ENCODE results near the gene LRRC57.
A peak's percentile ranks its signal among the peaks of the same experiment; 100 is the strongest.
"Not testable (repeated sequence)": the region's sequence is repeated elsewhere in the genome, so short reads cannot be mapped to it uniquely, and the experiment has no call there.

Gene LRRC57

GRCh38 chr15:42548249-42549031 lies at the start of gene LRRC57, which contains the start of gene HAUS2:
Gene LRRC57, minus strand, starts transcription at chr15:42548793. Its CDS starts 359 bp downstream, at chr15:42548434.
Gene HAUS2, plus strand, starts transcription at chr15:42548838. Its CDS starts 35 bp downstream, at chr15:42548873.
- peak; percentile 83 for DNase-seq (ENCODE audit: low read depth)

- DNase-seq (ENCODE audit: low read depth), result no peak
Observed at GRCh38 chr15:42595626-42596240, 47.1 kb upstream of the LRRC57 start.

GRCh38 chr15:42594095-42594494 lies 45.5 kb upstream of the LRRC57 start:
- no peak for DNase-seq (ENCODE audit: low read depth)

- DNase-seq (ENCODE audit: low read depth), result peak; percentile 17
Observed at GRCh38 chr15:42593143-42593542, 44.5 kb upstream of the LRRC57 start.

- DNase-seq (ENCODE audit: low read depth), result no peak
Observed at GRCh38 chr15:42592716-42593115, 44.1 kb upstream of the LRRC57 start.

- peak; percentile 78 for DNase-seq (ENCODE audit: low read depth)
Observed at GRCh38 chr15:42591238-42591934, 42.8 kb upstream of the LRRC57 start.

GRCh38 chr15:42590619-42591237 lies 42.1 kb upstream of the LRRC57 start:
- DNase-seq (ENCODE audit: low read depth), result no peak

- peak; percentile 25 for DNase-seq (ENCODE audit: low read depth)
Observed at GRCh38 chr15:42584031-42584765, 35.6 kb upstream of the LRRC57 start.

GRCh38 chr15:42582569-42583375 lies 34.2 kb upstream of the LRRC57 start:
- DNase-seq (ENCODE audit: low read depth), result no peak

- peak; percentile 86 for DNase-seq (ENCODE audit: low read depth)
Observed at GRCh38 chr15:42581272-42581730, 32.7 kb upstream of the LRRC57 start.

- DNase-seq (ENCODE audit: low read depth), result no peak
Observed at GRCh38 chr15:42578984-42579537, 30.5 kb upstream of the LRRC57 start.

GRCh38 chr15:42577514-42578031 lies 29.0 kb upstream of the LRRC57 start:
- DNase-seq (ENCODE audit: low read depth), result peak; percentile 72

GRCh38 chr15:42576776-42577175 lies 28.2 kb upstream of the LRRC57 start:
- DNase-seq (ENCODE audit: low read depth), result no peak

GRCh38 chr15:42576040-42576594 lies 27.5 kb upstream of the LRRC57 start:
- DNase-seq (ENCODE audit: low read depth), result no peak

- peak; percentile 99 for DNase-seq (ENCODE audit: low read depth)
Observed at GRCh38 chr15:42575188-42576039, 26.8 kb upstream of the LRRC57 start, which contains the start of gene STARD9. Gene STARD9, plus strand, starts transcription at chr15:42575606. Its CDS starts 110 bp downstream, at chr15:42575716.

GRCh38 chr15:42558739-42559138 lies 10.1 kb upstream of the LRRC57 start:
- no peak for DNase-seq (ENCODE audit: low read depth)

- DNase-seq (ENCODE audit: low read depth), result not testable (repeated sequence)
Observed at GRCh38 chr15:42556550-42557207, 8.1 kb upstream of the LRRC57 start.

- DNase-seq (ENCODE audit: low read depth), result no peak
Observed at GRCh38 chr15:42553554-42553953, 5.0 kb upstream of the LRRC57 start.
